ENCODE results near the gene TCERG1L. TPM values are rescaled to one million over a fixed set of nuclear protein-coding genes. Genes with fewer than 3 reads are reported as not detected.

The TCERG1L gene
- total RNA-seq, 4 donors from 2014 or later, result not detected

DNA sequence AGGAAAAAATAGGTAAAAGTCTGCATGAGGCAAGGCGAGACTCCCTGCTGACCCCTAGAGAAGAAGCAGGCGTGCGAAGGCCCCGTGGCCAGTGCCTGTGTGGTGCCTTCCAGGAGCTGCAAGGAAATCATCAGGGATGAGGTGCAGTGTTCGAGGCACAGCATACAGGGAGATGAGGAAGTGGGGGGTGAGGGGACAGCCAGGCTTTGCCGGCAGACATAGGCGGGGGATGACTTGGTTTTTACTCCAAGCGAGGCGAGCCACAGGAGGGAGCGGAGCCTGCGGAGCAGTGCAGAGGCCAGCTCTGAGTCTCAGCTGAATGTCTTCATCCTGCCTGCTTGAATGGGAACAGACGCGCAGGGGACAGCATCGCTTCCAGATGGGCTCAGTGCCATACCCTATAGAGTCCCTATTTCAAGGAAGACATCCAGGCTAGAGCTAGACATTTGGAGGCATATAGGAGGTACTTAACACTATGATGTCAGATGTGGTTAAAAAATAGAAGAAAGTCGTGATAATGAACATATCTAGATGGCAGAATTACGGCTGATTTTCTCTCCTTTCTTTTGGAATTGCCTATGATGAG, 49.5 kb downstream of the TCERG1L start:
- TF ChIP-seq, protein P1, sequence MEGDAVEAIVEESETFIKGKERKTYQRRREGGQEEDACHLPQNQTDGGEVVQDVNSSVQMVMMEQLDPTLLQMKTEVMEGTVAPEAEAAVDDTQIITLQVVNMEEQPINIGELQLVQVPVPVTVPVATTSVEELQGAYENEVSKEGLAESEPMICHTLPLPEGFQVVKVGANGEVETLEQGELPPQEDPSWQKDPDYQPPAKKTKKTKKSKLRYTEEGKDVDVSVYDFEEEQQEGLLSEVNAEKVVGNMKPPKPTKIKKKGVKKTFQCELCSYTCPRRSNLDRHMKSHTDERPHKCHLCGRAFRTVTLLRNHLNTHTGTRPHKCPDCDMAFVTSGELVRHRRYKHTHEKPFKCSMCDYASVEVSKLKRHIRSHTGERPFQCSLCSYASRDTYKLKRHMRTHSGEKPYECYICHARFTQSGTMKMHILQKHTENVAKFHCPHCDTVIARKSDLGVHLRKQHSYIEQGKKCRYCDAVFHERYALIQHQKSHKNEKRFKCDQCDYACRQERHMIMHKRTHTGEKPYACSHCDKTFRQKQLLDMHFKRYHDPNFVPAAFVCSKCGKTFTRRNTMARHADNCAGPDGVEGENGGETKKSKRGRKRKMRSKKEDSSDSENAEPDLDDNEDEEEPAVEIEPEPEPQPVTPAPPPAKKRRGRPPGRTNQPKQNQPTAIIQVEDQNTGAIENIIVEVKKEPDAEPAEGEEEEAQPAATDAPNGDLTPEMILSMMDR (IDR thresholded peaks at IDR 0.05; ENCODE audit: low read depth), result no peak

DNA sequence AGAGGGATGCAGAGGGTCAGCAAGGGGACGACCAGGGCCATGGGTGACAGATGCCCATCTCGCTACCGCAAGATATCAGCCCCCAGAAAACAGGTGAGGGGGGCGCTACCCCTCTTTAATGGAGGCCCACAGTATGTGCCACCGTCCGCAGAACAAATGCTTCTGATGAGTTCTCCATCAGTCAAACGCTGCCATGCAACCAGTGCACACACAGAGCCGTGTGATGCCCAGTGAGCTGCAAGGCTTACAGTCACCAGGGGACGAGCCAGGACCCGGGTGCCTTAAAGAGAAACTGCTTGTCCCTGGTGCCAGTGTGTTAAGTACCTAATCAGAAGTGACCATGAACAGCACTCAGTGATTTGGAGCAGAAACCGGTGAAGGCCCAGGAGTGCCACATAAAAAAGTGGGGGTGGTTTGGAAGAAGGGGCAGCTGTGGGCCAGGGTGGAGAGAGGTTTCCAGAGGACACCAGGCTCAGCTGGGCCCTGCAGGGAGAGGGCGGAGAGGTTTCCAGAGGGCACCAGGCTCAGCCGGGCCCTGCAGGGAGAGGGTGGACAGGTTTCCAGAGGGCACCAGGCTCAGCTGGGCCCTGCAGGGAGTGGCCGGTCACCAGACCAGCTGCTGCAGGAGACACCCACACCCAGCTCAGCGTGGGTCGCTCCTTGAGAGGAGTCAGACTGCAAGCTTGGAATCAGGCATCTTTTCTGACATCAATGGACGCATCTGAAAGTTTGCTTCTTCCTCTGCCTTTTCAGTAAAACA, 50.9 kb downstream of the TCERG1L start:
- TF ChIP-seq, protein P1 (IDR thresholded peaks at IDR 0.05; ENCODE audit: low read depth), result no peak

DNA sequence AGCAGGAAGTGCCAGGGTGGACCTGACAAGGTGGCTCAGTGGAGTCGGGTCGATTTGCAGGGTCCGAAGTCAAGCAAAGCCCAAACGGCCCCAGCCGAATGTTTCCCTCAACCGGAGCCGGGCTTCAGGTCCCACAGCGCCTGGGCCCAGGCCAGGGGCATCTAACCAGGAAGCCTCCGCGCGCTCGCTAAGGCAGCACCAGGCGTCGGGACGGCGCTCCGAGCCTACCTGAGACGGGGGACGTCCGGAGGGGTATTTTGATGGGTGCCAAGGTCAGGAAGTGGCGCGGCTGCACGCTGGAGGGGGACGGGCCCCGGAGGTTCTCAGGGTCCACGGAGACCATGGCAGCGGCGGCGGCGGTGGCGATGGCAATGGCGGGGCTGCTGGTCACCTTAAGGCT, 51.5 kb downstream of the TCERG1L start:
- TF ChIP-seq, protein P1 (IDR thresholded peaks at IDR 0.05; ENCODE audit: low read depth), result no peak

GRCh38 chr10:131259535-131259934, 52.0 kb downstream of the TCERG1L start:
- TF ChIP-seq, protein P1 (IDR thresholded peaks at IDR 0.05; ENCODE audit: low read depth), result no peak

DNA sequence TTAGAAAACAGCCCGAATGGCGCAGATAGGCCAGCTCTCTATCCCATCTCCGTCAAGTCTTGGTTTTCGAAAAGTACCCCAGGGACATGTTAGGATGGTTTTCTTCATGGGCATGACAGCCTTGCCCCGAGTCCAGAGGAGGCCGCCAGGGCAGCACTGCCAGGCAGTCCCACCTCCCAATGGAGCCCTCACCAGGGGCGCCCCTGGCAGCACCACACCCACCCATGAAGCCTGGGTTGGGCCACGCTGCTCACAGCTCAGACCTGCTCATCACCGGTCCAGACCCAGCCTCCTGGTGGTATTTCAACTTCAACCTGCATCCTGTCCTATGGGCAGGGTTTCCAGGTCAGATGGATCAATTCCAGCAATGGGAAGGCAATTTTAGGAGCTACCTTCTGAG, 53.3 kb downstream of the TCERG1L start:
- TF ChIP-seq, protein P1 (IDR thresholded peaks at IDR 0.05; ENCODE audit: low read depth), result no peak

- TF ChIP-seq, protein P1 (IDR thresholded peaks at IDR 0.05; ENCODE audit: low read depth), result no peak
These were observed 54.5 kb downstream of the TCERG1L start for GRCh38 chr10:131257027-131257426.

DNA sequence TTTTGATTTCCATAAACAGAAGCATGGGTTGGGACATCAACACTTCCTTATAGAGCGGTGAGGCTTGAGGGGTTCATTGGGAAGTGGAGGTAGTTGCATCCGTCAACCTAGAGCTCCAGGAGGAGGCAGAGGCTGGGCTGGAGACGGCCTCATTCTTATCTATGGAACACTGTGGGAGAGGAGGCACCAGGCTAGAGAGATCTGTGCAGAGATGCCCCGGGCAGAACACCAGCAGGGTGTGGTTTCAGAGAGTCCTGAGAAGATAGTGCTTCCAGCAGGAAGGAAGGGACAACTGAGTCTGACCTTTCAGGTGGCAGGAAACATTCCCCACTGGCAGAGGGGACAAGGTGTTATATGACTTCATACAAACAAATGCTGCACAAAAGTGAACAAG, 56.7 kb downstream of the TCERG1L start:
- TF ChIP-seq, protein P1 (IDR thresholded peaks at IDR 0.05; ENCODE audit: low read depth), result no peak
